Measurements from ENCODE around the gene GFI1B.
"Not testable (repeated sequence)": the region's sequence is repeated elsewhere in the genome, so short reads cannot be mapped to it uniquely, and the experiment has no call there.

The GFI1B gene

GRCh38 chr9:133014696-133015095 lies 36.2 kb downstream of the GFI1B start:
- no peak for DNase-seq (ENCODE audit: low spot score)

- DNase-seq (ENCODE audit: low spot score), result no peak
Observed at GRCh38 chr9:133023117-133023890, 44.8 kb downstream of the GFI1B start.

GRCh38 chr9:133026426-133026825 lies 47.9 kb downstream of the GFI1B start:
- DNase-seq (ENCODE audit: low spot score), result no peak

- no peak for DNase-seq (ENCODE audit: low spot score)
Observed at GRCh38 chr9:133027134-133027533, 48.6 kb downstream of the GFI1B start.

- DNase-seq (ENCODE audit: low spot score), result no peak
Observed at GRCh38 chr9:133028221-133028620, 49.7 kb downstream of the GFI1B start.

- DNase-seq (ENCODE audit: low spot score), result peak; percentile 27
Observed at GRCh38 chr9:133029994-133030316, 51.5 kb downstream of the GFI1B start.

- peak; percentile 100 for DNase-seq (ENCODE audit: low spot score)
Observed at GRCh38 chr9:133030317-133031129, 52.0 kb downstream of the GFI1B start, which contains the start of gene GTF3C5. GTF3C5 (plus strand) TSS chr9:133030997; CDS start chr9:133031012, 15 bp downstream.

GRCh38 chr9:133031130-133031422 lies 52.6 kb downstream of the GFI1B start:
- DNase-seq (ENCODE audit: low spot score), result no peak

- no peak for DNase-seq (ENCODE audit: low spot score)
Observed at GRCh38 chr9:133031496-133031911, 53.0 kb downstream of the GFI1B start.

- no peak for DNase-seq (ENCODE audit: low spot score)
Observed at GRCh38 chr9:133032171-133032570, 53.7 kb downstream of the GFI1B start.

GRCh38 chr9:133035669-133036068 lies 57.2 kb downstream of the GFI1B start:
- no peak for DNase-seq (ENCODE audit: low spot score)

GRCh38 chr9:133037775-133038515 lies 59.5 kb downstream of the GFI1B start:
- DNase-seq (ENCODE audit: low spot score), result no peak

GRCh38 chr9:133040892-133041479 lies 62.5 kb downstream of the GFI1B start:
- DNase-seq (ENCODE audit: low spot score), result not testable (repeated sequence)

Data from COLO829 (cell line).